ENCODE results near the gene CDH19.

CDH19 gene

DNA sequence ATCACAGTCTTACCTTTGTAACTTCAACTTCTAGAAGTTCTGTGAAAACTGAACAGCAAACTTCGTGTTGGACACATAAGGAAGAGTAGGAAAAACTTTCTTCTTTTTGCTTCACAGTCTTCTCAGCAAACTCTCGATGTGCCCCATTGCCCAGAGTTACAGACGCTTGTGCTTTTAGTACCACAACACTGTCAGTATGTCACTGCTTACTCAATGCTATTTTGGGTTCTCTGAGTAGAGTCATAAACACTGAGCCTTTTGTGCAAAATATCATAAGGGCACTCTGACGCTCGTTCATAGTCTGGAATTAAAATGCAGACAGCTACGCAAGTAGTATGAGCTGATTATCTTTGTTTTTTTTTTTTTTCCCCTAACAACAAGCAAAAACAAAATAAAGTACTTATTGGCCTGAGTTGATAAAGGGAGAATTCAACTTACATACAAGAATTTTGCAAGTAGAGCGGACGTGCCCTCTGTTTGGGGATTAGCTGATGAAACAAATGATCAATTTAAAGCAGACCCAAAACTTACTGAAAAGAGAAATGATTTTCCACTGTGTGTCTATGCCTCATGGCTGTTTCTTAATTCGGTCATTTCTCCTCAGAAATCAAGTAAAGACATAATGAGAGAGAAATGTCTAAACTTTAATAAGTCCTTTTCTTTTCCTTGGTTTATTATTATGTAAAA, at the start of gene CDH19:
CDH19 (minus strand) TSS at position 150 of the 687 bp plus-strand sequence. CDS start 31,886 bp downstream, outside the sequence.
- DNase-seq: no peak

DNA sequence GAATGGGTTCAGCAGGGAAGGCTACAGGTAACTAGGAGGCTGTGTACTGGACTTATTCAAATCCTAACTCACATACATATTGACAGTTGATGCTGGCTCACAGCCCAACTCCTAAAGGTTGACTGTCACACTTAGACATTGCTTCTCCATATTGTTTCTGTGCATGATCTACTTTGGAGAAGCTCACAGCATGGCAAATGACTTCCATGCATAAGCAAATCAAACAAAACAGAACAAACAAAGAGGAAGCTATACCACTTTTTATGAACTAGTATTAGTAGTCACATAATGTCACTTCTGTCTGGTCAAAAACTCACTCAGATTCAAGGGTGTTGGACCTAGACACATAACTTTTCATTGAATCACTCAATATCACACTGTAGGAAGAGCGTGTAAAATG, 43.8 kb upstream of the CDH19 start:
- no peak for DNase-seq

GRCh38 chr18:66646609-66647008, 42.7 kb upstream of the CDH19 start:
- no peak for DNase-seq

DNA sequence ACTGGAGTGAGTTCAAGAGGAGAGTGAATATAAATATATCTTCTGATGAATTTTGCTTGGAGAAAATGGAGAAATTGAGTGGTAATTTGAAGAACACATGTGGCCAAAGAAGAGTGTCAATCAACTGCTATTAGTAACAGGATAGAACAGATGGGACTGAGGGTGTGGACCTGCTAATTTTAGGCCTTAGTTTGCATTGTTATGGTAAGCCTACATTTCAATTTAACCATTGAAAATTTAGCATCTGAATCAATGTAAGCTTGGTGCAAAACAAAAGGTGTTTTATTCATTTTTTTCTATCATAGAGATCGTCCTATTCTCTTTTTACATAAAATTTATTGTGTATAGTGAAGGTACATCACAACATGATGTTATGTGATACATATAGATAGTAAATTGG, 42.1 kb upstream of the CDH19 start:
- DNase-seq: no peak

- DNase-seq: no peak
Observed at GRCh38 chr18:66641056-66641455, 37.2 kb upstream of the CDH19 start.

DNA sequence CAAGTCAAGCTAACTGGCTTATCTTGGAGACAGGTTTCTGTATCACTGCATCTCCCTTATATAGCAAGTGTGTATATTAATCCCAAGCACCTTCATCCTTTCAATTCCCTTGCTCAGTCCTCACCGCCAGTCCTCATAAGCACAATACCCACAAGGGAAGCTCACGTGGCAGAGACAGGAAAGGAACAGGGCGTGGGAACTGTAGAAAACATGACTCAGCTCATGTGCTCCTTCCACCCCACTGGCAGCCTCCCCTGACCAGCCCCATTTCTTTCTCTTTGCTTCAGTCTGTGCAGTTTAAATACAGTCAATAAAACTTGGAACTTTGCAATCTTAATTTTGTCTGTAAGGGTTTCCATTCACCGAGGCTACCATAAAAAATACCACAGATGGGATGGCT, 36.5 kb upstream of the CDH19 start:
- no peak for DNase-seq

- DNase-seq: no peak
Observed at GRCh38 chr18:66638856-66639629, 35.2 kb upstream of the CDH19 start.

DNA sequence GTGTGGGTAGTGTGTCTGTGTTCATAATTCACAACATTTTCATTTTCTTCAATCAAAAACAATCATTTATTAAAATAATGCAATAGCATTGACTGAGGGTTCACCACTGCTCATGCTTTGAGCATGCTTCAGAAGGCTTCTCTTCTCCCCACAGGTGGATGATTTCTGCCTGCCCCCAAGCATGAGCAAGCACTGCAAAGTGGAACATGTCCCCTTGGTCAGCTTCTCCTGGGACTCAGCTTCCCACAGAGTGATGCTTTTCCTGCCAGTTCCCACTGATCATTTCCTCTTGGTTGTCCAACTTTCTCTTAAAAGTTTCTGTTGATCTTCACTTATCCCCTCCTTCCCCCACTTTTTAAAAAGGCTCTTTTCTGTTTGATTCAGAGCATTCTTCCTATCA, 31.5 kb upstream of the CDH19 start:
- no peak for DNase-seq

GRCh38 chr18:66632756-66633155, 28.9 kb upstream of the CDH19 start:
- DNase-seq: no peak

- no peak for DNase-seq
Observed at GRCh38 chr18:66630831-66631230, 26.9 kb upstream of the CDH19 start.

GRCh38 chr18:66623821-66624220, 19.9 kb upstream of the CDH19 start:
- no peak for DNase-seq

GRCh38 chr18:66621816-66622576, 18.1 kb upstream of the CDH19 start:
- DNase-seq: no peak

DNA sequence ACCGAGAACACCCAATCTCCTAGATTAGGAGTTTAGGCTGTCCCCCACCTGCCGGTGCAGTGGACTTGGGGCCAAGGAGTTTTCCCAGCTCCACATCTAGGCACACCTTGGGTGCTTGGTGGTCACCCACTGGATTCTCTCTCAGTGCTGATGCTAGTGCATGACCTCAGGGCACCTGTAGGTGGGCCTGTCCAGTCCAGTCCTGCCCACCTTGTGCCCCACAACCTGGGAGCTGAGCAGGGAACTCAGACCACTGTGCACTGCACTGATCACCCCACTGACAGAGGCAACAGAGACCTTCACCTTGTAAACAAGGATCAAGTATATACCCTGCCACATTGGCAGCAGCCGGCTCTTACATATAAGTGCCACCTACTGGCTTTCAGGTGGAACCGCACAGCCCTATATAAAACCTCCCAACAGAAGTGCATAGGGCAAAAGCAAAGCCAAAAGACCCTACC, 12.7 kb upstream of the CDH19 start:
- peak; percentile 38 for DNase-seq

DNA sequence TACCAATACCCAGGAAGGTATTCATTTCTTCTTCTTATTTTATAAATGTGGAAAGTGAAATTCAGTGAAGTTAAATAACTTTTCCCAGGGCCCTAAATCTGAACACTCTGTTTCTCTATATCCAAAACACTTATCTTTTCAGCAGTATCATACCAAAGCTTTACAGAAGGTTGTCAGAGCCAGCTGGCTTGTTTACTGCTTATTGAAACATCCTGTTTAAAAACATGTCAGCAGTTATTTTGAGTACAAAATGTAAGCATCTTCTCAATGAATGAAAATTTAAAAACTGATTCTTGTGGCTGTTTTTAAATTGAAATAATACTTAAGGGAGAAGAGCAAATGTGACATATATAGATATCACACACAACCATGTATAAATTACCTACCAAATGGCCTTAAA, 11.3 kb upstream of the CDH19 start:
- DNase-seq: no peak

DNA sequence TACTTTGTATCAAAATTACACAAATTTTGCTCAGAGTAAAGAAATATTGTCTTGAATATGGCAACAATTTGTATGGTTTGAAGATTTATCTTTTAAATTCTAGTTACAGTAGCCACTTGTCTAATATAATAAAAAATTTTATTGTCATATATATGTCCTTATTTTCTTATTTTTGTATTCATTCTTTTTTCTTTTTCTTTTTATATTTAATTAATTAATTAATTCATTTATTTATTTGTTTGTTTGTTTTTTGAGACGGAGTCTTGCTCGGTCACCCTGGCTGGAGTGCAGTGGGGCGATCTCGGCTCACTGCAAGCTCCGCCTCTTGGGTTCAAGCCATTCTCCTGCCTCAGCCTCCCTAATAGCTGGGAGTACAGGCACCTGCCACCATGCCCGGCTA, 3.7 kb upstream of the CDH19 start:
- DNase-seq: no peak

GRCh38 chr18:66601649-66602048, 2.2 kb downstream of the CDH19 start:
- no peak for DNase-seq

DNA sequence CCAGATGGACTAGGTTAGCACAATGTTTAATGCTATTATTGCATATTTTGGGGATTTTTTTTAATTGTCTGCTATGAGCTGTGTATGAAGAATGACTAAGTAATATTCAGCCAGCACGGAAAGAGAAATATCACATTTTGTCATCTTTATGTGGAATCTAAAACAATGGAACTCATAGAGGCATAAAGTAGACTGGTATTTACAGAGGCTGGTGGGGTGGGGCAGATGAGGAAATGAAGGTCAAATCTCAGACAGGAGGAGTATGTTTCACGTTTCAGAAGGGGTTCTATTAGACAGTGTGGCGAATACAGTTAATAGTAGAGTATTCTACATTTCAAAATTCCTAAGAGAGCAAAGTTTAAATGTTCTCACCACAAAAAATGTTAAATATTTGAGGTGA, 4.7 kb downstream of the CDH19 start:
- DNase-seq: no peak

DNA sequence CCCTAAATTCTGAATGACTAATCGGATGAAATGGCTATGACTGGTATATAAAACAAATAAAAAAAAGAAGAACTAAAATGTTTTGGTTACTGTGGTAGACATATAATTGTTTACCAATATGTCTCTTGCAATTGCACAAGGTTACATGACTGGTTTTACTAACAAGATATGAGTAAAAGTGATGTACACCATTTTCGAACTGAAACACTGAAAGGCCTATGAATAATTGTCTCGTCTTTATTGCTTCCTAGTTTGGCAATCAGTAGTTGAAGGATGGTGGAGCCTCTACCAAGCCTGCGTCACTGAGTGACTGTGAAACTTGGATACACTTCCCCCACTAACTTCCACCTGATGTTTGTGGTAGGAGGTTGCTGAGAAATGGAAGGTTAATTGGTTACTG, 16.5 kb downstream of the CDH19 start:
- no peak for DNase-seq

GRCh38 chr18:66582211-66582610, 21.7 kb downstream of the CDH19 start:
- DNase-seq: no peak

DNA sequence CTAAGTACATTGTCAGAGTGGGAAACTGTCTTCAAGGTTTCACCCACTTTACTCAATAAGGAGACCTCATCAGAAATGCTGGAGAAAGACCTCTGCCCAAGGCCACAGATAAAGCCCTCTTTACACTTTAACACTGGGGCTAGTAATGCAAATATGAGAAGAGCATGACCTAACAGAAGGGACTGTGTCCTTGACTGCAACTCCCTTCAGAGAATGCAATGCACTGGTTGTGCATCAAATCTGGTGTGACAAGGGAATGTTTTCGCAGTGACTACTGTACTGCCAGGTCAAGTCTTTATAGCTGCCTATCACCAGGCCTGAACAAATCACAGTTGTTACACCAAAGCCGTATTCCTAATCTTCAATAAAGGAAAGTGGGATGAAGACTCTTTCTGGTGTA, 28.6 kb downstream of the CDH19 start:
- DNase-seq: no peak

DNA sequence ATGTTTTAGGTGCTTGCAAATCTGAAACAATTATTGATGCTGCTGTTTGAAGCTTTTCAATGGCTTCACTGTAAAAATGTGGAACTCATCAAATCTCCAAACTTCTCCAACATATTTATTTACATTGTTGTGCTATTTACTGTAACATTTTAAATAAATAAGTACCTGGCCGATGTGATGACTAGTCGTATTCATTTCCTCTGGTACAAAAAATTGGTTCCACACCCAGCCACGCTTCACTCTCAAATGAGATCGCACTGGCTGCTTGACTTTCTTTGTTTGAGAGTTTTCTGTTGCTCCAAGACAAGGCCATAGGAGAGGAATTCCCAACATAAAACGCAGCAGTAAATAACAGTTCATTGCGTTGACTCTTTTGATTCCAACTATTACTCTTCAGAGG, 32.0 kb downstream of the CDH19 start:
- no peak for DNase-seq

- DNase-seq: no peak
Observed at GRCh38 chr18:66566616-66567015, 37.3 kb downstream of the CDH19 start.

DNA sequence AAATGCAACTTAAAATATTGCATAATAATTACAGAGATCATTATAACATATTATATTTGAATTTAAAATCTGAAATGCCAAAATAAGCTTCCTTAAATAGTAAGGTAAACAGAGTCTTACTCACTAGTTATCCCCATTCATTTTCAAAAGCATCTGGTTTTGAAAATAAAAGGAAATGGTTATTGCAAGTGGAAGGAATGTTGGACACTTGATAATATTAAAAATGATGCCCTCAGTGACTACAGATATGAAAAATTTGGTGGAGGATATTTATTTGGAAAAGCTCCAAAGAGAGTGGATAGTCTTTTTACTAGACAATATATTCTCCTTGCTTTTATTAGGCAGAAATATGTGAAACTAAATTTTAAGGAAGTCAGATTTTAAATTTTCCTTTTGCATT, 39.7 kb downstream of the CDH19 start:
- no peak for DNase-seq

- no peak for DNase-seq
Observed at GRCh38 chr18:66562279-66562678, 41.6 kb downstream of the CDH19 start.

All from COR-L47 (cell line).